SK-N-MC (cell line): Measurements from ENCODE around the gene ICAM2.

Source experiments
- DNase-seq: peaks from one replicate; pipeline ENCODE4 v3.0.0-alpha.2; 2011; ENCODE audit warnings: low read depth, low spot score
- H3K27ac ChIP-seq: fragments of 200-600 bp; sonication (generic); 2 replicates; pipeline ENCODE4 v1.5.1; 2016; ENCODE audit warnings: mixed run types
- H3K36me3 ChIP-seq: fragments of 200-600 bp; sonication (generic); 2 replicates; pipeline ENCODE4 v1.6.1; 2017; ENCODE audit warnings: antibody characterized with exemption, low read length, mixed read lengths; ENCODE audit not compliant: insufficient read depth
- H3K4me3 ChIP-seq: fragments of 200-600 bp; sonication (generic); 2 replicates; pipeline ENCODE4 v1.5.1; 2016
- H3K9ac ChIP-seq: fragments of 200-600 bp; sonication (generic); 2 replicates; pipeline ENCODE4 v1.8.0; 2017; ENCODE audit warnings: mixed run types, mixed read lengths; ENCODE audit not compliant: insufficient read length
- H3K9me3 ChIP-seq: fragments of 200-600 bp; sonication (generic); 2 replicates; pipeline ENCODE4 v1.6.1; 2017; ENCODE audit warnings: low read depth, mild to moderate bottlenecking, antibody characterized with exemption, low read length, moderate library complexity, mixed read lengths
- EZH2 ChIP-seq: fragments of 200-600 bp; sonication (generic); IDR thresholded peaks from one replicate; pipeline ENCODE4 v1.6.1; 2017; ENCODE audit warnings: antibody characterized with exemption
- FOXP2 ChIP-seq: optimal IDR thresholded peaks from 2 replicates; pipeline ENCODE3; 2011; ENCODE audit warnings: mild to moderate bottlenecking, moderate library complexity; ENCODE audit not compliant: insufficient read depth; ENCODE audit errors: extremely low read length, control extremely low read depth
- POLR2AphosphoS5 ChIP-seq: IDR thresholded peaks from 2 replicates; pipeline ENCODE4 v1.6.1; 2012; ENCODE audit warnings: mild to moderate bottlenecking, low read depth, low read length, borderline replicate concordance

The ICAM2 gene

GRCh38 chr17:64038331-64039105, 18.1 kb upstream of the ICAM2 start:
- DNase-seq, result no peak
- no peak overlapping the region for H3K27ac ChIP-seq
- H3K9me3 ChIP-seq, result no peaks in the 10 kb centered on the region
- H3K4me3 ChIP-seq, result no peak overlapping the region
- no peaks in the 10 kb centered on the region for H3K36me3 ChIP-seq
- H3K9ac ChIP-seq, result no peak overlapping the region
- no peak for TF ChIP-seq POLR2AphosphoS5
- TF ChIP-seq FOXP2, result no peak
- no peak for TF ChIP-seq EZH2

GRCh38 chr17:64037802-64038201, 17.4 kb upstream of the ICAM2 start:
- TF ChIP-seq EZH2 (no peak), FOXP2 (no peak), POLR2AphosphoS5 (no peak)

GRCh38 chr17:64037180-64037579, 16.7 kb upstream of the ICAM2 start:
- Histone ChIP-seq H3K36me3 (no peaks in the 10 kb centered on the region), H3K9ac (no peak overlapping the region), H3K4me3 (no peak overlapping the region), H3K27ac (no peak overlapping the region), H3K9me3 (no peaks in the 10 kb centered on the region)
- TF ChIP-seq EZH2 (no peak), POLR2AphosphoS5 (no peak), FOXP2 (no peak)
- DNase-seq, result no peak

More at GRCh38 chr17:64037802-64038201, 17.4 kb upstream of the ICAM2 start:
- DNase-seq, result no peak
- Histone ChIP-seq H3K27ac (no peak overlapping the region), H3K4me3 (no peak overlapping the region), H3K36me3 (no peaks in the 10 kb centered on the region), H3K9me3 (no peaks in the 10 kb centered on the region), H3K9ac (no peak overlapping the region)

GRCh38 chr17:64036198-64036922, 15.9 kb upstream of the ICAM2 start:
- H3K36me3 ChIP-seq, result no peaks in the 10 kb centered on the region
- DNase-seq, result no peak
- no peaks in the 10 kb centered on the region for H3K9me3 ChIP-seq
- H3K27ac ChIP-seq, result no peak overlapping the region
- no peak overlapping the region for H3K4me3 ChIP-seq
- H3K9ac ChIP-seq, result no peak overlapping the region
- TF ChIP-seq POLR2AphosphoS5 (no peak), EZH2 (no peak)

- Histone ChIP-seq H3K9me3 (no peaks in the 10 kb centered on the region), H3K4me3 (no peak overlapping the region), H3K36me3 (no peaks in the 10 kb centered on the region), H3K27ac (no peak overlapping the region), H3K9ac (no peak overlapping the region)
- TF ChIP-seq EZH2, result no peak
- TF ChIP-seq FOXP2, result no peak
- TF ChIP-seq POLR2AphosphoS5, result no peak
- DNase-seq, result no peak
Measured at GRCh38 chr17:64032081-64032480, 11.6 kb upstream of the ICAM2 start.

- no peaks in the 10 kb centered on the region for H3K36me3 ChIP-seq
- no peak for DNase-seq
- no peak overlapping the region for H3K27ac ChIP-seq
- H3K9ac ChIP-seq, result no peak overlapping the region
- H3K4me3 ChIP-seq, result no peak overlapping the region
- TF ChIP-seq EZH2 (no peak), POLR2AphosphoS5 (no peak), FOXP2 (no peak)
- H3K9me3 ChIP-seq, result no peaks in the 10 kb centered on the region
Measured at GRCh38 chr17:64028874-64029464, 8.5 kb upstream of the ICAM2 start.

- H3K27ac ChIP-seq, result no peak overlapping the region
Measured at GRCh38 chr17:64025732-64026294, 5.4 kb upstream of the ICAM2 start.

More at GRCh38 chr17:64025732-64026294, 5.4 kb upstream of the ICAM2 start:
- Histone ChIP-seq H3K36me3 (no peaks in the 10 kb centered on the region), H3K9ac (no peak overlapping the region), H3K4me3 (peak overlapping the region; percentile 70), H3K9me3 (no peaks in the 10 kb centered on the region)
- peak; percentile 58 for TF ChIP-seq FOXP2
- TF ChIP-seq POLR2AphosphoS5, result no peak
- TF ChIP-seq EZH2, result no peak
- DNase-seq, result no peak
